ENCODE data around the gene MTA2. TPM values are rescaled to one million over a fixed set of nuclear protein-coding genes. Genes with fewer than 3 reads are reported as not detected.

MTA2 gene
- total and polyA plus RNA-seq, 2 of the 8 experiments (the other 6 are each of a cell fraction or from before 2014, with no cell fraction given) = 25.7 to 114 TPM

DNA sequence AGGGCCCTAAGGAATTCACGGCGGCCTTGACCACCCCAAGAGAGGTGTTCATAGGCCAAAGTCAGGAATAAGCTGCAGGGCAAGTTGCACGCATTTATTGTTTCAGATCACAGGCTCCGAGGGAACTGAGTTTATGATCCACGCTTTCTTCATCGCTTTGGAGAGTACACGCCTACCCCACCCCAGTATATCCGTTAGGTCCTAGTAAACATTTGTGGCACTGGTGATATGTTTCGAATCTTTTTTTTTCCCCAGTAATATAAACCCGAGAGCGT lies 43.9 kb upstream of the MTA2 start (continued):
- TF ChIP-seq, protein P1, sequence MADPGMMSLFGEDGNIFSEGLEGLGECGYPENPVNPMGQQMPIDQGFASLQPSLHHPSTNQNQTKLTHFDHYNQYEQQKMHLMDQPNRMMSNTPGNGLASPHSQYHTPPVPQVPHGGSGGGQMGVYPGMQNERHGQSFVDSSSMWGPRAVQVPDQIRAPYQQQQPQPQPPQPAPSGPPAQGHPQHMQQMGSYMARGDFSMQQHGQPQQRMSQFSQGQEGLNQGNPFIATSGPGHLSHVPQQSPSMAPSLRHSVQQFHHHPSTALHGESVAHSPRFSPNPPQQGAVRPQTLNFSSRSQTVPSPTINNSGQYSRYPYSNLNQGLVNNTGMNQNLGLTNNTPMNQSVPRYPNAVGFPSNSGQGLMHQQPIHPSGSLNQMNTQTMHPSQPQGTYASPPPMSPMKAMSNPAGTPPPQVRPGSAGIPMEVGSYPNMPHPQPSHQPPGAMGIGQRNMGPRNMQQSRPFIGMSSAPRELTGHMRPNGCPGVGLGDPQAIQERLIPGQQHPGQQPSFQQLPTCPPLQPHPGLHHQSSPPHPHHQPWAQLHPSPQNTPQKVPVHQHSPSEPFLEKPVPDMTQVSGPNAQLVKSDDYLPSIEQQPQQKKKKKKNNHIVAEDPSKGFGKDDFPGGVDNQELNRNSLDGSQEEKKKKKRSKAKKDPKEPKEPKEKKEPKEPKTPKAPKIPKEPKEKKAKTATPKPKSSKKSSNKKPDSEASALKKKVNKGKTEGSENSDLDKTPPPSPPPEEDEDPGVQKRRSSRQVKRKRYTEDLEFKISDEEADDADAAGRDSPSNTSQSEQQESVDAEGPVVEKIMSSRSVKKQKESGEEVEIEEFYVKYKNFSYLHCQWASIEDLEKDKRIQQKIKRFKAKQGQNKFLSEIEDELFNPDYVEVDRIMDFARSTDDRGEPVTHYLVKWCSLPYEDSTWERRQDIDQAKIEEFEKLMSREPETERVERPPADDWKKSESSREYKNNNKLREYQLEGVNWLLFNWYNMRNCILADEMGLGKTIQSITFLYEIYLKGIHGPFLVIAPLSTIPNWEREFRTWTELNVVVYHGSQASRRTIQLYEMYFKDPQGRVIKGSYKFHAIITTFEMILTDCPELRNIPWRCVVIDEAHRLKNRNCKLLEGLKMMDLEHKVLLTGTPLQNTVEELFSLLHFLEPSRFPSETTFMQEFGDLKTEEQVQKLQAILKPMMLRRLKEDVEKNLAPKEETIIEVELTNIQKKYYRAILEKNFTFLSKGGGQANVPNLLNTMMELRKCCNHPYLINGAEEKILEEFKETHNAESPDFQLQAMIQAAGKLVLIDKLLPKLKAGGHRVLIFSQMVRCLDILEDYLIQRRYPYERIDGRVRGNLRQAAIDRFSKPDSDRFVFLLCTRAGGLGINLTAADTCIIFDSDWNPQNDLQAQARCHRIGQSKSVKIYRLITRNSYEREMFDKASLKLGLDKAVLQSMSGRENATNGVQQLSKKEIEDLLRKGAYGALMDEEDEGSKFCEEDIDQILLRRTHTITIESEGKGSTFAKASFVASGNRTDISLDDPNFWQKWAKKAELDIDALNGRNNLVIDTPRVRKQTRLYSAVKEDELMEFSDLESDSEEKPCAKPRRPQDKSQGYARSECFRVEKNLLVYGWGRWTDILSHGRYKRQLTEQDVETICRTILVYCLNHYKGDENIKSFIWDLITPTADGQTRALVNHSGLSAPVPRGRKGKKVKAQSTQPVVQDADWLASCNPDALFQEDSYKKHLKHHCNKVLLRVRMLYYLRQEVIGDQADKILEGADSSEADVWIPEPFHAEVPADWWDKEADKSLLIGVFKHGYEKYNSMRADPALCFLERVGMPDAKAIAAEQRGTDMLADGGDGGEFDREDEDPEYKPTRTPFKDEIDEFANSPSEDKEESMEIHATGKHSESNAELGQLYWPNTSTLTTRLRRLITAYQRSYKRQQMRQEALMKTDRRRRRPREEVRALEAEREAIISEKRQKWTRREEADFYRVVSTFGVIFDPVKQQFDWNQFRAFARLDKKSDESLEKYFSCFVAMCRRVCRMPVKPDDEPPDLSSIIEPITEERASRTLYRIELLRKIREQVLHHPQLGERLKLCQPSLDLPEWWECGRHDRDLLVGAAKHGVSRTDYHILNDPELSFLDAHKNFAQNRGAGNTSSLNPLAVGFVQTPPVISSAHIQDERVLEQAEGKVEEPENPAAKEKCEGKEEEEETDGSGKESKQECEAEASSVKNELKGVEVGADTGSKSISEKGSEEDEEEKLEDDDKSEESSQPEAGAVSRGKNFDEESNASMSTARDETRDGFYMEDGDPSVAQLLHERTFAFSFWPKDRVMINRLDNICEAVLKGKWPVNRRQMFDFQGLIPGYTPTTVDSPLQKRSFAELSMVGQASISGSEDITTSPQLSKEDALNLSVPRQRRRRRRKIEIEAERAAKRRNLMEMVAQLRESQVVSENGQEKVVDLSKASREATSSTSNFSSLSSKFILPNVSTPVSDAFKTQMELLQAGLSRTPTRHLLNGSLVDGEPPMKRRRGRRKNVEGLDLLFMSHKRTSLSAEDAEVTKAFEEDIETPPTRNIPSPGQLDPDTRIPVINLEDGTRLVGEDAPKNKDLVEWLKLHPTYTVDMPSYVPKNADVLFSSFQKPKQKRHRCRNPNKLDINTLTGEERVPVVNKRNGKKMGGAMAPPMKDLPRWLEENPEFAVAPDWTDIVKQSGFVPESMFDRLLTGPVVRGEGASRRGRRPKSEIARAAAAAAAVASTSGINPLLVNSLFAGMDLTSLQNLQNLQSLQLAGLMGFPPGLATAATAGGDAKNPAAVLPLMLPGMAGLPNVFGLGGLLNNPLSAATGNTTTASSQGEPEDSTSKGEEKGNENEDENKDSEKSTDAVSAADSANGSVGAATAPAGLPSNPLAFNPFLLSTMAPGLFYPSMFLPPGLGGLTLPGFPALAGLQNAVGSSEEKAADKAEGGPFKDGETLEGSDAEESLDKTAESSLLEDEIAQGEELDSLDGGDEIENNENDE (IDR thresholded peaks at IDR 0.05; ENCODE audit: insufficient replicate concordance, low read length) = no peak
- no peak for TF ChIP-seq CEBPB (IDR thresholded peaks at IDR 0.05; ENCODE audit: low read depth, low read length)
- no peak for TF ChIP-seq POU5F1 (IDR thresholded peaks at IDR 0.05; ENCODE audit: low read depth, low read length)
- no peak for TF ChIP-seq SP2 (IDR thresholded peaks at IDR 0.05; ENCODE audit: low read length)
- no peak for TF ChIP-seq GABPA (IDR thresholded peaks at IDR 0.05; ENCODE audit: borderline replicate concordance, insufficient read depth, low read length)
- no peak for TF ChIP-seq RNF2 (IDR thresholded peaks at IDR 0.05; ENCODE audit: borderline replicate concordance, low read depth, low read length, missing control alignments, poor library complexity, severe bottlenecking)
- TF ChIP-seq CTBP2 (IDR thresholded peaks at IDR 0.05; ENCODE audit: borderline replicate concordance, insufficient read depth, insufficient read length, low read length) = no peak
- no peak for TF ChIP-seq ASH2L (IDR thresholded peaks at IDR 0.05; ENCODE audit: low read length)
- TF ChIP-seq RAD21 (IDR thresholded peaks at IDR 0.05 in 1 of 2, conservative IDR thresholded peaks at IDR 0.05 in 1 of 2; ENCODE audit: low read depth in 2 of 2, low read length in 2 of 2) = no peak
- TF ChIP-seq POLR2A (IDR thresholded peaks at IDR 0.05; ENCODE audit: control extremely low read depth in 1 of 2, low read depth in 2 of 2, low read length in 2 of 2) = no peak
- TF ChIP-seq TCF12 (IDR thresholded peaks at IDR 0.05; ENCODE audit: low read depth, low read length) = no peak
- TF ChIP-seq CBX5 (IDR thresholded peaks at IDR 0.05; ENCODE audit: low read depth, low read length) = no peak
- no peak for TF ChIP-seq KDM5A (IDR thresholded peaks at IDR 0.05; ENCODE audit: low read length)

All from H1 (cell line).